GM18499 (cell line): ENCODE results near the gene LCN9.

ENCODE experiments used
- ATAC-seq: cut with Tn5 transposase; IDR thresholded peaks from one replicate; pipeline ENCODE4 v1.9.1; 2021; ENCODE audit warnings: moderate number of reproducible peaks; ENCODE audit not compliant: insufficient read depth, unreplicated experiment

The LCN9 gene

GRCh38 chr9:135714242-135715055 is 51.3 kb downstream of the LCN9 start:
- ATAC-seq: no peak

DNA sequence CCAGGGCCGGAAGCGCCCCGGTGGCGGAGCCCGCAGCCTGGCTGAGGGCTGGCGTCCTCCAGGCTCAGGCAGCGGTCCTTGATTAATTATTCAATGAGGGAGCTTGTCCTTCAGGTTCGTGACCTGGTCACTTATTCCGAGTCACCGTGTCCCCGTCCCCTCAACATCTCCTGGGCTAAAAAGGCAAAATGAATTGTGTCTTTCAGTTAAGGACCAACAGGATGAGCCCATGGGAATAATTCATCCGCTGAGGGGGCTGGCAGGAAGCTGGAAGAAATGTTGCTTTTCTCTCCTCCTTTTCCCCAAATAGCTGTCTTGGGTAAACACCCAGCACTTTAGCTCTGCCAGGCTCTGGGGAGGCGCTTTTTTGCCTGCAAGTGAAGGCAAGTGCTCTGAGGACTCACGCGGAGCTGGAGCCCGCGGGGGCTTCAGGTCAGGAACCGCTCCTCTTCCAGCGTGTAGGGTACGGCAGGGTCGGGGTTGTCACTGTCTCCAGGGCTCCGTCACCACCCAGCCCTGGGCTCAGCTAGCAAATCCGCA is 52.0 kb downstream of the LCN9 start:
- no peak for ATAC-seq

DNA sequence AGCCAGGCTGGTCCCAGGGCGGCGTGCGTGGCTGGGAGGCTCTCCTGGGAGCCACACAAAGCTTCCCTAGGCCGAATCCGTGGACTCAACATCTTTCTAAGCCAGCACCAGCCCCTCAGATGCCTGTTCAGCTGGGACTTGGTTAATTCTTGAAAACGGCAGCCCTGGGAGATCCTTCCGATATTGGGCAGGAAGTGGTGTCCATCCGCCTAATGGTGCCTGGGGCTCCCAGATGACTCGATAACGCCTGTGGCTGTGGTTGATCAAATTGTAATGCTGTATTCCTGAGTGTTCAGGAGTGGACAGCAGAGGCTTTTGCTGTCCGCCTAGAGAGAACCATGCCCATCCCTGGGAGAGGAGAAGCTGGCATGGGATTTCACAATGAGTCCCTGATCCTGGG is 52.9 kb downstream of the LCN9 start:
- no peak for ATAC-seq
